ENCODE data around the gene APOD.
A peak's percentile ranks its signal among the peaks of the same experiment; 100 is the strongest.

Gene APOD

GRCh38 chr3:195587406-195587805 lies 3.7 kb upstream of the APOD start:
- DNase-seq (ENCODE audit: low read depth, low spot score) = no peak

- DNase-seq (ENCODE audit: low read depth, low spot score) = no peak
Measured at GRCh38 chr3:195584543-195584870, 767 bp upstream of the APOD start.

- DNase-seq (ENCODE audit: low read depth, low spot score) = no peak
Measured at GRCh38 chr3:195582947-195583346, 793 bp downstream of the APOD start.

GRCh38 chr3:195580744-195581443 lies 2.8 kb downstream of the APOD start:
- peak; percentile 20 for DNase-seq (ENCODE audit: low read depth, low spot score)

GRCh38 chr3:195579281-195579680 lies 4.5 kb downstream of the APOD start:
- no peak for DNase-seq (ENCODE audit: low read depth, low spot score)

- DNase-seq (ENCODE audit: low read depth, low spot score) = no peak
Measured at GRCh38 chr3:195578565-195578964, 5.2 kb downstream of the APOD start.

- no peak for DNase-seq (ENCODE audit: low read depth, low spot score)
Measured at GRCh38 chr3:195577645-195578177, 6.0 kb downstream of the APOD start.

GRCh38 chr3:195574497-195575304 lies 9.0 kb downstream of the APOD start:
- no peak for DNase-seq (ENCODE audit: low read depth, low spot score)

GRCh38 chr3:195573611-195574496 lies 9.9 kb downstream of the APOD start:
- DNase-seq (ENCODE audit: low read depth, low spot score) = no peak

- DNase-seq (ENCODE audit: low read depth, low spot score) = no peak
Measured at GRCh38 chr3:195571361-195571760, 12.4 kb downstream of the APOD start.

- no peak for DNase-seq (ENCODE audit: low read depth, low spot score)
Measured at GRCh38 chr3:195570912-195571311, 12.8 kb downstream of the APOD start.

- no peak for DNase-seq (ENCODE audit: low read depth, low spot score)
Measured at GRCh38 chr3:195570344-195570743, 13.4 kb downstream of the APOD start.

GRCh38 chr3:195568630-195569029 lies 15.1 kb downstream of the APOD start:
- DNase-seq (ENCODE audit: low read depth, low spot score) = no peak

GRCh38 chr3:195566797-195567196 lies 16.9 kb downstream of the APOD start:
- no peak for DNase-seq (ENCODE audit: low read depth, low spot score)

GRCh38 chr3:195565716-195566115 lies 18.0 kb downstream of the APOD start:
- no peak for DNase-seq (ENCODE audit: low read depth, low spot score)

GRCh38 chr3:195563317-195563716 lies 20.4 kb downstream of the APOD start:
- no peak for DNase-seq (ENCODE audit: low read depth, low spot score)

- DNase-seq (ENCODE audit: low read depth, low spot score) = no peak
Measured at GRCh38 chr3:195559723-195560409, 23.9 kb downstream of the APOD start.

- no peak for DNase-seq (ENCODE audit: low read depth, low spot score)
Measured at GRCh38 chr3:195558602-195559001, 25.1 kb downstream of the APOD start.

- no peak for DNase-seq (ENCODE audit: low read depth, low spot score)
Measured at GRCh38 chr3:195557322-195557721, 26.4 kb downstream of the APOD start.

GRCh38 chr3:195556390-195556789 lies 27.4 kb downstream of the APOD start:
- no peak for DNase-seq (ENCODE audit: low read depth, low spot score)

- DNase-seq (ENCODE audit: low read depth, low spot score) = no peak
Measured at GRCh38 chr3:195555110-195555509, 28.6 kb downstream of the APOD start.

Measured in astrocyte of the hippocampus (primary cell).